Endothelial cell of umbilical vein (primary cell): ENCODE data around the gene SLC26A6. TPM values are rescaled to one million over a fixed set of nuclear protein-coding genes. Genes with fewer than 3 reads are reported as not detected.

Experiments
- BruUV-seq: library from RNA; stranded (reverse); fragments of 400-500 nt; replicated peaks from 2 replicates; lab custom pipeline; 2021; lab: Mats Ljungman, UMichigan
- CTCF ChIA-PET: fragments of 300-600, 350-600 bp; sonication (Branson Sonifier 250); formaldehyde crosslinking; loops from one replicate; lab custom pipeline; 2021; ENCODE audit warnings: antibody characterized with exemption, inconsistent platforms; lab: Charles Lee
- POLR2A ChIA-PET: fragments of 300-600, 350-600 bp; sonication (Branson Sonifier 250); formaldehyde crosslinking; loops from one replicate; lab custom pipeline; 2021; ENCODE audit warnings: antibody characterized with exemption, inconsistent platforms; lab: Charles Lee
- DNase-seq: peaks from one replicate; pipeline ENCODE4 v3.0.0-alpha.2; 2011; ENCODE audit warnings: low read depth, low spot score
- FAIRE-seq: peaks from 2 replicates; lab custom pipeline; 2011; peaks lifted over from hg19 to GRCh38; lab: Jason Lieb, UNC
- H2AFZ ChIP-seq: 2 replicates; pipeline ENCODE4 v1.6.0; 2012; ENCODE audit warnings: low read depth, low read length, control low read depth, inconsistent platforms
- H3K27ac ChIP-seq: 2 replicates; pipeline ENCODE4 v1.5.1; 2011; ENCODE audit warnings: low read depth, mild to moderate bottlenecking, control low read depth, low read length, moderate library complexity; ENCODE audit not compliant: insufficient read depth
- H3K27me3 ChIP-seq, 2 experiments: 2 replicates each; pipeline versions ENCODE4 v1.6.0 to v1.6.1; 2011; ENCODE audit warnings: low read length in 2 of 2, mixed read lengths in 1 of 2; ENCODE audit not compliant: control insufficient read depth in 2 of 2, insufficient read depth in 2 of 2
- H3K36me3 ChIP-seq, 2 experiments: 2 replicates in 1 of 2; 3 replicates in 1 of 2; pipeline ENCODE4 v1.5.1; 2011; ENCODE audit warnings: low read length in 2 of 2, mild to moderate bottlenecking in 1 of 2, moderate library complexity in 1 of 2; ENCODE audit not compliant: control insufficient read depth in 2 of 2, insufficient read depth in 2 of 2; ENCODE audit errors: extremely low read depth in 1 of 2
- H3K4me1 ChIP-seq: 3 replicates; pipeline ENCODE4 v1.5.1; 2011; ENCODE audit warnings: mild to moderate bottlenecking, low read length; ENCODE audit not compliant: control insufficient read depth, insufficient read depth; ENCODE audit errors: extremely low read depth
- H3K4me2 ChIP-seq: 2 replicates; pipeline ENCODE4 v1.6.1; 2011; ENCODE audit warnings: low read length, control low read depth, mixed read lengths; ENCODE audit not compliant: insufficient read depth
- H3K4me3 ChIP-seq, 3 experiments: fragments of 200-600 bp in 1 of 3; sonication (generic), shearing (Covaris generic) in 1 of 3; replicated peaks in 1 of 3; 2 replicates each; pipeline ENCODE4 v1.5.1; 2011 to 2016; ENCODE audit warnings: control low read depth in 3 of 3, low read length in 3 of 3, mild to moderate bottlenecking in 2 of 3, inconsistent platforms in 1 of 3, low read depth in 1 of 3, moderate library complexity in 1 of 3; ENCODE audit not compliant: insufficient read depth in 1 of 3
- H3K79me2 ChIP-seq: 2 replicates; pipeline ENCODE4 v1.6.0; 2012; ENCODE audit warnings: low read length, inconsistent platforms; ENCODE audit not compliant: control insufficient read depth, insufficient read depth
- H3K9ac ChIP-seq: replicated peaks from 2 replicates; pipeline ENCODE3; 2011; ENCODE audit warnings: low read length, control low read depth; ENCODE audit not compliant: insufficient read depth; ENCODE audit errors: extremely low read depth
- H3K9me1 ChIP-seq: replicated peaks from 3 replicates; pipeline ENCODE4 v1.6.0; 2011; ENCODE audit warnings: mild to moderate bottlenecking, low read length; ENCODE audit not compliant: control insufficient read depth, insufficient read depth; ENCODE audit errors: extremely low read depth
- H3K9me3 ChIP-seq: replicated peaks from 2 replicates; pipeline ENCODE4 v1.5.1; 2012; ENCODE audit warnings: low read length, inconsistent platforms; ENCODE audit not compliant: control insufficient read depth, insufficient read depth
- H4K20me1 ChIP-seq: replicated peaks from 2 replicates; pipeline ENCODE3; 2011; ENCODE audit warnings: mild to moderate bottlenecking, low read length; ENCODE audit not compliant: control insufficient read depth, insufficient read depth; ENCODE audit errors: extremely low read depth
- EZH2 ChIP-seq: IDR thresholded peaks from 2 replicates; pipeline ENCODE4 v1.6.1; 2012; ENCODE audit warnings: borderline replicate concordance, low read depth, mild to moderate bottlenecking, moderate library complexity, low read length, inconsistent platforms; ENCODE audit not compliant: severe bottlenecking
- FOS ChIP-seq: IDR thresholded peaks from 2 replicates; pipeline ENCODE4 v1.6.1; 2011; ENCODE audit warnings: mild to moderate bottlenecking, low read length, moderate library complexity, borderline replicate concordance; ENCODE audit not compliant: insufficient read depth
- GATA2 ChIP-seq: IDR thresholded peaks from 2 replicates; pipeline ENCODE4 v1.7.0; 2011; ENCODE audit warnings: low read depth, mild to moderate bottlenecking, moderate library complexity, mixed read lengths, low read length; ENCODE audit not compliant: insufficient read length, insufficient read depth
- JUN ChIP-seq: IDR thresholded peaks from 2 replicates; pipeline ENCODE4 v1.6.1; 2011; ENCODE audit warnings: borderline replicate concordance, low read depth; ENCODE audit not compliant: insufficient read length, insufficient read depth
- MYC ChIP-seq: IDR thresholded peaks from one replicate; pipeline ENCODE4 v1.6.1; 2011; ENCODE audit warnings: mild to moderate bottlenecking, low read depth, low read length
- POLR2A ChIP-seq: IDR thresholded peaks from 2 replicates; pipeline ENCODE4 v1.6.1; 2012; ENCODE audit warnings: low read depth, mild to moderate bottlenecking, control low read depth, low read length
- POLR2AphosphoS5 ChIP-seq: IDR thresholded peaks from 2 replicates; pipeline ENCODE4 v1.6.1; 2012; ENCODE audit warnings: low read depth, mild to moderate bottlenecking, control low read depth, low read length, moderate library complexity; ENCODE audit not compliant: insufficient read depth
- dilution Hi-C: fragments of 300-500 bp; cut with MboI; formaldehyde crosslinking; loops from one replicate; pipeline ENCODE4 v1.15.0; 2019; ENCODE audit warnings: low sequenced_read_pairs; ENCODE audit not compliant: extremely low pct_ligation_motif_present
- intact Hi-C: fragments of 100-400 bp; cut with micrococcal nuclease; formaldehyde crosslinking; loops from one replicate; pipeline ENCODE4 v1.10.0; 2022
- polyA plus RNA-seq, 4 experiments: library from polyadenylated mRNA; depleted of rRNA in 3 of 4; stranded (reverse) in 3 of 4; unstranded in 1 of 4; fragments of >200 nt; gene quantifications; 2 replicates each; pipeline versions ENCODE4 v1.2.1 to v1.2.3, GENCODE V29; 2011 to 2012; ENCODE audit warnings: missing spikeins in 1 of 4
- total RNA-seq: library from RNA; stranded (reverse); gene quantifications from 2 replicates; pipeline ENCODE4 v1.2.3, GENCODE V29; 2021
- TF ChIP-seq, protein P1 (sequence below): IDR thresholded peaks from 2 replicates; pipeline ENCODE4 v1.6.1; 2011; ENCODE audit not compliant: insufficient read depth, insufficient read length
- TF ChIP-seq, protein P2 (sequence below), 2 donors: IDR thresholded peaks; 1 replicate in 1 of 2; 2 replicates in 1 of 2; pipeline ENCODE4 v1.5.1; 2011; ENCODE audit warnings: low read length in 2 of 2, mild to moderate bottlenecking in 2 of 2, moderate library complexity in 2 of 2, control low read depth in 1 of 2, inconsistent platforms in 1 of 2, low read depth in 1 of 2; ENCODE audit not compliant: insufficient read depth in 1 of 2; ENCODE audit errors: extremely low read depth in 1 of 2

The SLC26A6 gene
- total and polyA plus RNA-seq, 2 donors (not counting 3 experiments of a cell fraction or from before 2014, with no cell fraction given), result 31.0 to 32.2 TPM

DNA sequence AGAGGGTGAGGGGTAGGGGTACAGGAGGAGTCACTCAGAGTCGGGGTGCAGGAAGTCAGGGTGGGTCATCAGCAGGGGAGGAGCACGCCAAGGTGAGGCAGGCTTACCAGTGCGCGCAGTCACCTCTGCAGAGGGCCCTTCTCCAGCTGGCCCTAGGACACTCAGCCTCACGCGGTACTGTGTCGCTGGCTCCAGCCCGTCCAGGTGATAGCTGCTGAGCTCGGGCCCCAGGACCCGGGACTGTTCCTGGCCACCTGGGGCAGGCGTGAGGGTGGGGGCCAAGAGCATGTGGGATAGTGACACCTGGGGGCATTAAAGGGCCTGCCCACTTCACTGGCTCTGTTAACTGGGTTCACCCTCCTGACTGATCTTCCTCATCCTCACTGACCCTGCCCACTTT lies 47.6 kb downstream of the SLC26A6 start:
- no peak overlapping the region for H3K4me3 ChIP-seq
- POLR2A ChIA-PET, result no interaction called here
- TF ChIP-seq, protein P1, sequence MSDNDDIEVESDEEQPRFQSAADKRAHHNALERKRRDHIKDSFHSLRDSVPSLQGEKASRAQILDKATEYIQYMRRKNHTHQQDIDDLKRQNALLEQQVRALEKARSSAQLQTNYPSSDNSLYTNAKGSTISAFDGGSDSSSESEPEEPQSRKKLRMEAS, result no peak
- TF ChIP-seq POLR2A, result no peak
- TF ChIP-seq FOS, result no peak
- no peak for TF ChIP-seq GATA2
- no peak for TF ChIP-seq JUN
- no peak for TF ChIP-seq POLR2AphosphoS5
- TF ChIP-seq, protein P2, sequence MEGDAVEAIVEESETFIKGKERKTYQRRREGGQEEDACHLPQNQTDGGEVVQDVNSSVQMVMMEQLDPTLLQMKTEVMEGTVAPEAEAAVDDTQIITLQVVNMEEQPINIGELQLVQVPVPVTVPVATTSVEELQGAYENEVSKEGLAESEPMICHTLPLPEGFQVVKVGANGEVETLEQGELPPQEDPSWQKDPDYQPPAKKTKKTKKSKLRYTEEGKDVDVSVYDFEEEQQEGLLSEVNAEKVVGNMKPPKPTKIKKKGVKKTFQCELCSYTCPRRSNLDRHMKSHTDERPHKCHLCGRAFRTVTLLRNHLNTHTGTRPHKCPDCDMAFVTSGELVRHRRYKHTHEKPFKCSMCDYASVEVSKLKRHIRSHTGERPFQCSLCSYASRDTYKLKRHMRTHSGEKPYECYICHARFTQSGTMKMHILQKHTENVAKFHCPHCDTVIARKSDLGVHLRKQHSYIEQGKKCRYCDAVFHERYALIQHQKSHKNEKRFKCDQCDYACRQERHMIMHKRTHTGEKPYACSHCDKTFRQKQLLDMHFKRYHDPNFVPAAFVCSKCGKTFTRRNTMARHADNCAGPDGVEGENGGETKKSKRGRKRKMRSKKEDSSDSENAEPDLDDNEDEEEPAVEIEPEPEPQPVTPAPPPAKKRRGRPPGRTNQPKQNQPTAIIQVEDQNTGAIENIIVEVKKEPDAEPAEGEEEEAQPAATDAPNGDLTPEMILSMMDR (IDR thresholded peaks at IDR 0.05; ENCODE audit: extremely low read depth in 1 of 2, insufficient read depth in 1 of 2, low read depth in 1 of 2, low read length in 2 of 2), result no peak
- no peak for TF ChIP-seq EZH2
- no peak for TF ChIP-seq MYC
- no peaks in the 10 kb centered on the region for H3K36me3 ChIP-seq
- H3K27ac ChIP-seq, result no peak overlapping the region
- no peaks in the 10 kb centered on the region for H3K9me1 ChIP-seq
- no peaks in the 10 kb centered on the region for H3K4me1 ChIP-seq
- H3K79me2 ChIP-seq, result no peaks in the 10 kb centered on the region
- H3K27me3 ChIP-seq, result peaks cover 0 to 5% of the 10 kb centered on the region in 2 experiments
- DNase-seq (no peak), FAIRE-seq (no peak)
- dilution Hi-C loops, result no loop called here
- intact Hi-C loops, result no loop called here
- H3K9ac ChIP-seq, result no peak overlapping the region
- no peaks in the 10 kb centered on the region for H3K9me3 ChIP-seq
- CTCF ChIA-PET, result interaction anchor here (1.5 kb wide), 1 partner anchor 11 kb away, joined by 3 read pairs; no protein-coding TSS in a partner anchor
- BruUV-seq, result no TSS peak
- no peak overlapping the region for H3K4me2 ChIP-seq
- no peak overlapping the region for H2AFZ ChIP-seq
- H4K20me1 ChIP-seq, result no peaks in the 10 kb centered on the region
